H9 (cell line): ENCODE data around the gene KRT32. TPM values are rescaled to one million over a fixed set of nuclear protein-coding genes. Genes with fewer than 3 reads are reported as not detected.

Source experiments
- DNase-seq: peaks from one replicate; pipeline ENCODE4 v3.0.0-alpha.2; 2017
- H2AFZ ChIP-seq: one replicate; pipeline ENCODE4 v1.6.1; 2013; ENCODE audit warnings: mild to moderate bottlenecking, low read length, control low read depth, moderate library complexity
- H2AK5ac ChIP-seq: 2 replicates; pipeline ENCODE4 v1.6.1; 2013; ENCODE audit warnings: low read length, control low read depth, mixed read lengths; ENCODE audit not compliant: insufficient read length
- H2BK120ac ChIP-seq: one replicate; pipeline ENCODE4 v1.6.1; 2013; ENCODE audit warnings: low read depth, mild to moderate bottlenecking, low read length, control low read depth, inconsistent platforms; ENCODE audit not compliant: poor library complexity, severe bottlenecking
- H2BK12ac ChIP-seq: 2 replicates; pipeline ENCODE4 v1.6.1; 2013; ENCODE audit warnings: low read length, control low read depth, mixed read lengths, low read depth; ENCODE audit not compliant: insufficient read length
- H2BK15ac ChIP-seq: 2 replicates; pipeline ENCODE4 v1.6.1; 2013; ENCODE audit warnings: low read depth, low read length, control low read depth
- H2BK20ac ChIP-seq: one replicate; pipeline ENCODE4 v1.6.1; 2013; ENCODE audit warnings: low read depth, mild to moderate bottlenecking, low read length, control low read depth, inconsistent platforms; ENCODE audit not compliant: poor library complexity, severe bottlenecking
- H2BK5ac ChIP-seq: 2 replicates; pipeline ENCODE4 v1.6.1; 2013; ENCODE audit warnings: low read length, control low read depth, mixed read lengths; ENCODE audit not compliant: insufficient read length
- H3K14ac ChIP-seq: 2 replicates; pipeline ENCODE4 v1.6.1; 2013; ENCODE audit warnings: low read length, control low read depth; ENCODE audit not compliant: insufficient read depth
- H3K18ac ChIP-seq: 2 replicates; pipeline ENCODE4 v1.6.1; 2013; ENCODE audit warnings: low read depth, mild to moderate bottlenecking, mixed read lengths, low read length, control low read depth; ENCODE audit not compliant: insufficient read length
- H3K23ac ChIP-seq: 2 replicates; pipeline ENCODE4 v1.6.1; 2013; ENCODE audit warnings: low read length, control low read depth, mixed read lengths, low read depth; ENCODE audit not compliant: insufficient read length
- H3K23me2 ChIP-seq: 2 replicates; pipeline ENCODE4 v1.6.1; 2013; ENCODE audit warnings: low read depth, mild to moderate bottlenecking, mixed read lengths, low read length, control low read depth; ENCODE audit not compliant: insufficient read length, poor library complexity, severe bottlenecking
- H3K27ac ChIP-seq: 2 replicates; pipeline ENCODE4 v1.5.1; 2013; ENCODE audit warnings: low read length, control low read depth, mixed read lengths, low read depth; ENCODE audit not compliant: insufficient read length
- H3K27me3 ChIP-seq: 2 replicates; pipeline ENCODE4 v1.6.1; 2013; ENCODE audit warnings: low read length, control low read depth, inconsistent platforms; ENCODE audit not compliant: insufficient read depth
- H3K4ac ChIP-seq: 2 replicates; pipeline ENCODE4 v1.6.1; 2013; ENCODE audit warnings: low read depth, mild to moderate bottlenecking, control low read depth, inconsistent platforms, low read length, moderate library complexity
- H3K4me1 ChIP-seq: 2 replicates; pipeline ENCODE4 v1.6.1; 2013; ENCODE audit warnings: low read length, control low read depth, inconsistent platforms; ENCODE audit not compliant: insufficient read depth
- H3K4me2 ChIP-seq: 2 replicates; pipeline ENCODE4 v1.6.1; 2013; ENCODE audit warnings: low read length, control low read depth, mixed read lengths; ENCODE audit not compliant: insufficient read length, insufficient read depth
- H3K56ac ChIP-seq: 2 replicates; pipeline ENCODE4 v1.6.1; 2013; ENCODE audit warnings: low read depth, mild to moderate bottlenecking, mixed read lengths, low read length, control low read depth; ENCODE audit not compliant: insufficient read length
- H3K79me1 ChIP-seq: 2 replicates; pipeline ENCODE4 v1.6.1; 2013; ENCODE audit warnings: low read depth, mild to moderate bottlenecking, moderate library complexity, low read length, control low read depth, inconsistent platforms; ENCODE audit not compliant: insufficient read depth, poor library complexity, severe bottlenecking
- H3K79me2 ChIP-seq: 2 replicates; pipeline ENCODE4 v1.6.1; 2013; ENCODE audit warnings: low read length, control low read depth, inconsistent platforms; ENCODE audit not compliant: insufficient read depth
- H3K9ac ChIP-seq: 2 replicates; pipeline ENCODE4 v1.6.1; 2013; ENCODE audit warnings: low read length, control low read depth, mixed read lengths; ENCODE audit not compliant: insufficient read length; ENCODE audit errors: extremely low read depth
- H3K9me3 ChIP-seq: one replicate; pipeline ENCODE4 v1.6.1; 2013; ENCODE audit warnings: low read depth, low read length, inconsistent platforms; ENCODE audit not compliant: control insufficient read depth
- H3T11ph ChIP-seq: one replicate; pipeline ENCODE4 v1.6.1; 2013; ENCODE audit warnings: mild to moderate bottlenecking, low read length, control low read depth, inconsistent platforms
- H4K20me1 ChIP-seq: one replicate; pipeline ENCODE4 v1.6.1; 2013; ENCODE audit not compliant: control insufficient read depth, insufficient read length, insufficient read depth
- H4K5ac ChIP-seq: 2 replicates; pipeline ENCODE4 v1.6.1; 2013; ENCODE audit warnings: low read depth, mild to moderate bottlenecking, mixed read lengths, low read length, control low read depth; ENCODE audit not compliant: insufficient read length
- H4K8ac ChIP-seq: replicated peaks from 2 replicates; pipeline ENCODE4 v1.6.1; 2013; ENCODE audit warnings: low read length, control low read depth, mixed read lengths, low read depth; ENCODE audit not compliant: insufficient read length
- H4K91ac ChIP-seq: 2 replicates; pipeline ENCODE4 v1.6.1; 2013; ENCODE audit warnings: low read depth, mild to moderate bottlenecking, moderate library complexity, mixed read lengths, low read length, control low read depth; ENCODE audit not compliant: insufficient read length
- H3K27ac Mint-ChIP-seq, 3 experiments: 2 replicates in 2 of 3; 3 replicates in 1 of 3; pipeline ENCODE4 v1.8.0; 2020 to 2021; ENCODE audit warnings: mixed read lengths in 3 of 3, mild to moderate bottlenecking in 1 of 3, moderate library complexity in 1 of 3
- H3K27me3 Mint-ChIP-seq: 2 replicates; pipeline ENCODE4 v1.8.0; 2021; ENCODE audit warnings: low read depth, mild to moderate bottlenecking, moderate library complexity, mixed read lengths
- H3K36me3 Mint-ChIP-seq, 3 experiments: 2 replicates in 2 of 3; 3 replicates in 1 of 3; pipeline ENCODE4 v1.8.0; 2020 to 2021; ENCODE audit warnings: low read depth in 3 of 3, mixed read lengths in 3 of 3; ENCODE audit not compliant: insufficient read depth in 1 of 3
- H3K4me1 Mint-ChIP-seq, 2 experiments: 2 replicates each; pipeline ENCODE4 v1.8.0; 2020; ENCODE audit warnings: mixed read lengths in 2 of 2
- H3K4me3 Mint-ChIP-seq, 2 experiments: 2 replicates in 1 of 2; 3 replicates in 1 of 2; pipeline ENCODE4 v1.8.0; 2020 to 2021; ENCODE audit warnings: mild to moderate bottlenecking in 2 of 2, mixed read lengths in 2 of 2, moderate library complexity in 1 of 2
- H3K9me3 Mint-ChIP-seq, 2 experiments: 2 replicates in 1 of 2; 3 replicates in 1 of 2; pipeline ENCODE4 v1.8.0; 2020; ENCODE audit warnings: mild to moderate bottlenecking in 2 of 2, mixed read lengths in 2 of 2, moderate library complexity in 1 of 2
- CTCF ChIP-seq: fragments of 200-600 bp; sonication (generic); conservative IDR thresholded peaks from 3 replicates; pipeline ENCODE4 v1.8.0; 2021; ENCODE audit warnings: antibody characterized with exemption, mild to moderate bottlenecking
- WGBS: extraction: QIAGEN DNeasy Blood & Tissue Kit; methylation state at CpG from one replicate; pipeline ENCODE4 v1.1.7; 2013; ENCODE audit warnings: missing lambda C conversion rate, low lambda C conversion rate, mixed read lengths; ENCODE audit not compliant: insufficient read length; ENCODE audit errors: extremely low coverage; 5-methylcytosine and 5-hydroxymethylcytosine counted together
- total RNA-seq: library from RNA; stranded (reverse); gene quantifications from 2 replicates; pipeline ENCODE4 v1.2.1, GENCODE V29; 2021

The KRT32 gene
- total RNA-seq, 1 experiment from 2014 or later = not detected

- Mint-ChIP-seq H3K36me3 (no peaks in the 10 kb centered on the region), H3K4me3 (no peak overlapping the region), H3K27me3 (peaks cover 23% of the 10 kb centered on the region), H3K4me1 (peaks cover 1 to 10% of the 10 kb centered on the region in 2 experiments), H3K27ac (no peak overlapping the region), H3K9me3 (no peaks in the 10 kb centered on the region)
- H3K4ac ChIP-seq = no peak overlapping the region
- no peaks in the 10 kb centered on the region for H3K79me2 ChIP-seq
- H2BK20ac ChIP-seq = no peak overlapping the region
- H4K20me1 ChIP-seq = no peaks in the 10 kb centered on the region
- no peak overlapping the region for H3K9ac ChIP-seq
- no peak overlapping the region for H2BK15ac ChIP-seq
- H3K23me2 ChIP-seq = peaks cover 3% of the 10 kb centered on the region
- no CpG with 5 or more reads among the region's 8 CpGs for WGBS
- H2AK5ac ChIP-seq = no peak overlapping the region
- no peak overlapping the region for H4K5ac ChIP-seq
- H3K4me2 ChIP-seq = no peak overlapping the region
- no peaks in the 10 kb centered on the region for H3K4me1 ChIP-seq
- H4K8ac ChIP-seq = no peak overlapping the region
- H4K91ac ChIP-seq = no peak overlapping the region
- no peak overlapping the region for H3K56ac ChIP-seq
- no peak overlapping the region for H3K27ac ChIP-seq
- no peak for DNase-seq
- no peak overlapping the region for H2BK5ac ChIP-seq
- no peaks in the 10 kb centered on the region for H3K9me3 ChIP-seq
- no peak overlapping the region for H3T11ph ChIP-seq
- H2AFZ ChIP-seq = no peak overlapping the region
- H2BK12ac ChIP-seq = no peak overlapping the region
- no peak overlapping the region for H3K23ac ChIP-seq
- H3K18ac ChIP-seq = no peak overlapping the region
- H3K27me3 ChIP-seq = no peaks in the 10 kb centered on the region
- no peak overlapping the region for H3K14ac ChIP-seq
- TF ChIP-seq CTCF = no peak
- no peak overlapping the region for H2BK120ac ChIP-seq
- H3K79me1 ChIP-seq = no peaks in the 10 kb centered on the region
These were observed 18.0 kb upstream of the KRT32 start for GRCh38 chr17:41484920-41485904.
